GM18870 (cell line): ENCODE measurements around the gene YIPF2.

ENCODE experiments used
- ATAC-seq: cut with Tn5 transposase; IDR thresholded peaks from one replicate; pipeline ENCODE4 v1.9.1; 2021; ENCODE audit warnings: moderate library complexity; ENCODE audit not compliant: unreplicated experiment

Gene YIPF2

GRCh38 chr19:10911579-10912363 lies 16.7 kb downstream of the YIPF2 start:
- no peak for ATAC-seq

DNA sequence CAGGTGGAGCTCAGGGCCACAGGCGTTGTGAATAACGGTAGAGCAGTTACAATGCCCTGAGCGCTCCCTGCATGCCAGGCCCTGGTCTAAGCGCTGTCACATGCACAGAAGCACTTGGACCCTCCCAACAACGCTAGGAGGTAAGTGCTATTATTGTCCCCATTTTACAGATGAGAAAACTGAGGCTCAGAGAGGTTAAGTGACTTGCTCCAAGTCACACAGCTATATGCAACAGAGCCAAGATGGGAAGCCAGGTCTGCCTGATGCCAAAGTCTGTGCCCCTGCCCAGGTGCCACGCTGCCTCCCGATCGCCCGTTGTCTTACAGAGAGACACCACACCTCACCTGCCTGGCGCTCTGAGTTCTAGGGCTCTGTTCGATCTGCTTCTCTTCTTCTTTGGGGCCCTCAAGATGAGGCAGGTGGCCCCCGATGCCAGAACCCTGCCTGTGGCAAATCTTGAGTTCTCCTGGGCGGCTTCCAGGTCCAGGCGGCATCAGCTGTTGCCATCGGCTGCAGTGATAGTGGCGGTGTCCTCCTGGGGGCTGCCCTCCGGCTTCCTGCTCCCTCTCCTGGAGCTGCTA lies 20.0 kb downstream of the YIPF2 start:
- no peak for ATAC-seq

DNA sequence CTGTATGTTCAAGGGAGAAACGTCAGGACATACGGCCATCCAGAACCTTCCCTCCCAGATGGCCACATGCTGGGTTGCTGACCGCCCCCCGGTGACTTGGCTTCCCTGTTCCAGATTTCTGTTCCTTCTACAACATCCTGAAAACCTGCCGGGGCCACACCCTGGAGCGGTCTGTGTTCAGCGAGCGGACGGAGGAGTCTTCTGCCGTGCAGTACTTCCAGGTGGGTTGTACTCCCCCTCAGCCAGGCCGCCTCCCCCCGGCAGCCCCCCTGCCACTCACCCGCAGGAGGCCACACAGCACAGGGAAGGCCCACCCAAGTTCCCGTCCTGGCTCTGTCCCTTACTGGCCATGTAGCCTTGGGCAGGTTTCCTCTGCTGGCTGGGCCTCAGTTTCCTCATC lies 20.5 kb downstream of the YIPF2 start:
- no peak for ATAC-seq

GRCh38 chr19:10899151-10899653 lies 29.2 kb downstream of the YIPF2 start:
- no peak for ATAC-seq

GRCh38 chr19:10898633-10899032 lies 29.8 kb downstream of the YIPF2 start:
- no peak for ATAC-seq

- ATAC-seq, result no peak
Measured at GRCh38 chr19:10896851-10897526, 31.4 kb downstream of the YIPF2 start.

GRCh38 chr19:10895920-10896319 lies 32.5 kb downstream of the YIPF2 start:
- ATAC-seq, result no peak

- ATAC-seq, result no peak
Measured at GRCh38 chr19:10895363-10895762, 33.1 kb downstream of the YIPF2 start.

DNA sequence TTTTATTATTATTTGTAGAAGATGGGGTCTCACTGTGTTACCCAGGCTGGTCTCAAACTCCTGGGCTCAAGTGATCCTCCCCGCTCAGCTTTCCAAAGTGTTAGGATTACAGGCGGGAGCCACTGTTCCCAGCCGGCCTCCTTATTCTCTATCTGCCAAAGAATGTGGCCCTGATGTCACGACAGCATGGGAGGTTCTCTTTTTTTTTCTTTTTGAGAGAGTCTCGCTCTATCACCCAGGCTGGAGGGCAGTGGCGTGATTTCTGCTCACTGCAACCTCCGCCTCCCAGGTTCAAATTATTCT lies 33.6 kb downstream of the YIPF2 start:
- no peak for ATAC-seq

DNA sequence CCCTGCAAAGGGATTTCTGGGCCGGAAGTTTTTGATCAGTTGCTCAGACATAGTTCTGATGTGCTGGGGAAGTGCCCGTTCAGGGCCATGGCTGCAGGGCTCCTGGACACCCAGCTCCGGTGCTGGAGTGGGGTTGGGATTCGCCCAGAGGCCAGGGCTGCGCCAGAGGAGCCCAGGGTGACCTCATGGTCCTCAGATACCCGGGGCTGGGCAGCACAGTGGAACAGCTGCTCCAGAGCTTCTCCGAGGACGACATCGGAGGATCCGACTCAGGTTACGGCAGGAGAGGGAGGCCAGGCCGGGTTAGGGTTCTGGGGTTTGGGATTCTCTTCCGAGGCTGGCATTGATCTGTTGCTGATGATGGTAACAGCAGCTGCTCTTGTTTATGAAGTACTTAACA lies 36.2 kb downstream of the YIPF2 start:
- no peak for ATAC-seq

- ATAC-seq, result no peak
Measured at GRCh38 chr19:10891405-10892086, 36.9 kb downstream of the YIPF2 start.

GRCh38 chr19:10889880-10890279 lies 38.6 kb downstream of the YIPF2 start:
- ATAC-seq, result no peak

DNA sequence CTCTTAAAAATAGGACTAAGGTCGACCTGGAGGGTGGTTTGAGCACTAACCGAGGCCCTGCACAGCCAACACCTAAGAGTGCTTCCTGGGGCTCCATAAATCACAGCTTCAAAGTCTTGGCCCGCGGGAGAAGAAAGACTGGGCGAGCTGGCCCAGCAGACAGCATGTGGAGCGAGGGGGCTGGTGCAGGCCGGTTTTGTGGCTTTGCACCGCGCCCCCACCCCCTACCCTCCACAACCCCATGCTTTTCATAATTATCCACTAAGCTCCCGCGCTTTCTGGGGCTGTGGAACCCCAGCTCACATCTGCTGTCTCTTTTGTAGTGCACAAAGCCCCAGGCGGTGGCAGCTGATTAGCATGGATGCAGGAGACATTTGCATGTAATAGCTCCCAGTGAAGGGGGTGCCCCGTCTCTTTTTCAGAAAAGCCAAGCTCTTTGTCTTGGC lies 40.0 kb downstream of the YIPF2 start:
- ATAC-seq, result no peak

- no peak for ATAC-seq
Measured at GRCh38 chr19:10887616-10888367, 40.6 kb downstream of the YIPF2 start.

- ATAC-seq, result no peak
Measured at GRCh38 chr19:10885201-10886169, 43.0 kb downstream of the YIPF2 start.

DNA sequence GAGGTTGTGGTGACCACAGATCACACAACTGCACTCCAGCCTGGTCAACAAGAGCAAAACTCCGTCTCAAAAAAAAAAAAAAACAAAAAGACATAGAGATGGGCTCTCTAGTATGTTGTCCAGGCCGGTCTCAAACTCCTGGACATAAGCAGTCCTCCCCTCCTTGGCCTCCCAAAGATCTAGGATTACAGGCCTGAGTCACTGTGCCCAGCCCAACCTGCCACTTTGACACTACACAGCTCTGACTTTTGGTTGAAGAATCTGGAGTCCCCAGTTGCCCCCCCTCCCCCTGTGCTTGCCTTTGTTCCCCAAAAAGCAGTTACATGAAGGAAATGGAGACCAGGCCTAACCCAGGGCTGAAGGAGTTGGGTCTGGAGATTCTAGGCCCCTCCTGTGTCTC lies 44.2 kb downstream of the YIPF2 start:
- no peak for ATAC-seq

- no peak for ATAC-seq
Measured at GRCh38 chr19:10882108-10882457, 46.4 kb downstream of the YIPF2 start.

GRCh38 chr19:10881403-10882107 lies 46.9 kb downstream of the YIPF2 start:
- ATAC-seq, result no peak

DNA sequence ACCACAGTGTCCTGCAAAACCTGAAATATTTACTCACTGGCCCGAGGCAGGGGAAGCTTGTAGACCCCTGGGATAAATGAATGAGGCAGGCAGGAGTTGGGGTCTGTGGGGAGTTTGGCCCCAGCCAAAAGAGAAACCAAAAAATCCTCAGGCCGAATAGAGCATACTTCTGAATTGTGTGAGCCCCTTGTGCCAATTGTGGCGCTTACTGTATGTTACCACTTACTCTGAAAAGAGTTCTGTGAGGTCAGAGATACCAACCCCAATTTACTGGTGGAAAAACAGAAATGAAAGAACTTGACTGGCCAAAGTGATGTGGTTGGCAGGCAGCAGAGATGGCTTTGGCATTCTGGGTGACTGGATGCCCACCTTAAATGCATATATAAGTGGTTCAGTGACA lies 50.2 kb downstream of the YIPF2 start:
- ATAC-seq, result no peak
